OCI-LY1 (cell line): ENCODE results near the gene GALNT17.

ENCODE experiments used
- H2AFZ ChIP-seq: fragments of 200-600 bp; sonication (generic), shearing (Covaris generic); 2 replicates; pipeline ENCODE4 v1.6.0; 2014; ENCODE audit warnings: antibody characterized with exemption, mild to moderate bottlenecking, low read length
- H3F3A ChIP-seq: fragments of 200-600 bp; sonication (generic), shearing (Covaris generic); 2 replicates; pipeline ENCODE4 v1.6.0; 2014; ENCODE audit warnings: mild to moderate bottlenecking, antibody characterized with exemption, low read length, moderate library complexity; ENCODE audit not compliant: insufficient read depth
- H3K27ac ChIP-seq: fragments of 200-600 bp; sonication (generic); 2 replicates; pipeline ENCODE4 v1.5.1; 2014; ENCODE audit warnings: low read length, mixed run types, mild to moderate bottlenecking, low read depth; ENCODE audit not compliant: poor library complexity, severe bottlenecking
- H3K27me3 ChIP-seq: fragments of 200-600 bp; sonication (generic); 2 replicates; pipeline ENCODE4 v1.6.0; 2014; ENCODE audit warnings: antibody characterized with exemption, mild to moderate bottlenecking, low read length, moderate library complexity; ENCODE audit not compliant: insufficient read depth
- H3K36me3 ChIP-seq: fragments of 200-600 bp; sonication (generic); 2 replicates; pipeline ENCODE4 v1.6.1; 2014; ENCODE audit warnings: mild to moderate bottlenecking, antibody characterized with exemption, low read length, moderate library complexity, mixed read lengths; ENCODE audit not compliant: insufficient read depth
- H3K4me1 ChIP-seq: fragments of 200-600 bp; sonication (generic); 2 replicates; pipeline ENCODE4 v1.5.1; 2014; ENCODE audit warnings: mild to moderate bottlenecking, low read length, moderate library complexity; ENCODE audit not compliant: insufficient read depth, severe bottlenecking
- H3K4me2 ChIP-seq: fragments of 200-600 bp; sonication (generic), shearing (Covaris generic); 2 replicates; pipeline ENCODE4 v1.6.1; 2014; ENCODE audit warnings: low read length
- H3K4me3 ChIP-seq: fragments of 200-600 bp; sonication (generic); 2 replicates; pipeline ENCODE4 v1.5.1; 2014; ENCODE audit warnings: low read length, low read depth, mild to moderate bottlenecking, mixed read lengths; ENCODE audit not compliant: poor library complexity, severe bottlenecking
- H3K79me2 ChIP-seq: fragments of 200-600 bp; shearing (Covaris generic); 2 replicates; pipeline ENCODE4 v1.6.1; 2016; ENCODE audit warnings: mixed run types, low read length, mixed read lengths; ENCODE audit not compliant: insufficient read depth
- H3K9ac ChIP-seq: fragments of 200-600 bp; sonication (generic), shearing (Covaris generic); 2 replicates; pipeline ENCODE4 v1.6.1; 2014; ENCODE audit warnings: mild to moderate bottlenecking, low read length, mixed read lengths
- H3K9me2 ChIP-seq: fragments of 200-600 bp; sonication (generic), shearing (Covaris generic); 2 replicates; pipeline ENCODE4 v1.6.1; 2014; ENCODE audit warnings: low read depth, mild to moderate bottlenecking, low read length, mixed read lengths
- H3K9me3 ChIP-seq: fragments of 200-600 bp; shearing (Covaris generic); 2 replicates; pipeline ENCODE4 v1.6.1; 2014; ENCODE audit warnings: low read length, mixed read lengths
- H4K20me1 ChIP-seq: fragments of 200-600 bp; sonication (generic), shearing (Covaris generic); 2 replicates; pipeline ENCODE4 v1.6.0; 2016; ENCODE audit warnings: mild to moderate bottlenecking, low read length; ENCODE audit not compliant: insufficient read depth
- CTCF ChIP-seq: fragments of 200-600 bp; sonication (generic), shearing (Covaris generic); IDR thresholded peaks from 2 replicates; pipeline ENCODE4 v1.5.1; 2017; ENCODE audit warnings: mild to moderate bottlenecking, antibody characterized with exemption, low read length, moderate library complexity, mixed read lengths
- EZH2 ChIP-seq: fragments of 200-600 bp; sonication (generic), shearing (Covaris generic); IDR thresholded peaks from 2 replicates; pipeline ENCODE4 v1.8.0; 2017; ENCODE audit warnings: borderline replicate concordance, mixed run types, mild to moderate bottlenecking, antibody characterized with exemption, low read length, moderate library complexity, mixed read lengths

GALNT17 gene

GRCh38 chr7:71707041-71707440 lies 575.1 kb downstream of the GALNT17 start:
- Histone ChIP-seq H3K9me2 (no peaks in the 10 kb centered on the region), H3K9me3 (no peaks in the 10 kb centered on the region; the same call in 1 of the 2 replicates), H3K4me1 (no peaks in the 10 kb centered on the region), H3K79me2 (no peaks in the 10 kb centered on the region), H3K27me3 (no peaks in the 10 kb centered on the region), H3K36me3 (no peaks in the 10 kb centered on the region), H3K4me3 (no peak overlapping the region), H4K20me1 (no peaks in the 10 kb centered on the region), H2AFZ (no peak overlapping the region), H3F3A (no peaks in the 10 kb centered on the region), H3K9ac (no peak overlapping the region), H3K4me2 (no peak overlapping the region), H3K27ac (no peak overlapping the region)
- TF ChIP-seq EZH2 (no peak), CTCF (no peak)

- no peaks in the 10 kb centered on the region for H4K20me1 ChIP-seq
- no peaks in the 10 kb centered on the region; the same call in 1 of the 2 replicates for H3K27me3 ChIP-seq
- H3K9me2 ChIP-seq: no peaks in the 10 kb centered on the region
- no peak overlapping the region for H2AFZ ChIP-seq
- TF ChIP-seq CTCF (no peak), EZH2 (no peak)
- H3K36me3 ChIP-seq: no peaks in the 10 kb centered on the region
- no peaks in the 10 kb centered on the region for H3K4me1 ChIP-seq
- no peak overlapping the region for H3K9ac ChIP-seq
- no peak overlapping the region for H3K4me3 ChIP-seq
- no peaks in the 10 kb centered on the region for H3K79me2 ChIP-seq
- H3K9me3 ChIP-seq: no peaks in the 10 kb centered on the region; the same call in 1 of the 2 replicates
- no peak overlapping the region for H3K4me2 ChIP-seq
- H3K27ac ChIP-seq: no peak overlapping the region
- H3F3A ChIP-seq: no peaks in the 10 kb centered on the region
Measured at GRCh38 chr7:71708710-71709109, 576.8 kb downstream of the GALNT17 start.

DNA sequence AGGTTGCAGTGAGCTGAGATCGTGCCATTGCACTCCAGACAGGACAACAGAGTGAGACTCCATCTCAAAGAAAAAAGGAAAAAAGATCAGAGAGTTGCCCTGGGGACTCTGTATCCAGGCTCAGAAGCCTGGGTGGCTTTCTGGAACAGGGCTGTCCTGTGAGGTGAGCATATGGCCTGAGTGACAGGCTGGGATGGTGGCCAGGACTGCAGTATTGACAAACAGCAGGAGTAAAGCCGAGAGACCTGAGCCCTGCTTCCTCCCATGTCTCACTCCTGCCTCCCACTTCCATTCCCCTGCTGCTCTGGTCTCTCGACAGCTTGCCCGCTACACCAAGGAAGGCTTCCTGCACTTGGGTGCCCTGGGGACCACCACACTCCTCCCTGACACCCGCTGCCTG lies 578.5 kb downstream of the GALNT17 start:
- Histone ChIP-seq H3K27ac (no peak overlapping the region), H3K27me3 (no peaks in the 10 kb centered on the region; the same call in 1 of the 2 replicates), H3K4me3 (no peak overlapping the region), H3K79me2 (no peaks in the 10 kb centered on the region), H4K20me1 (no peaks in the 10 kb centered on the region), H3K9ac (no peak overlapping the region), H3K9me2 (no peaks in the 10 kb centered on the region), H3K4me1 (no peaks in the 10 kb centered on the region), H2AFZ (no peak overlapping the region), H3K36me3 (no peaks in the 10 kb centered on the region), H3K4me2 (no peak overlapping the region), H3K9me3 (no peaks in the 10 kb centered on the region; the same call in 1 of the 2 replicates), H3F3A (no peaks in the 10 kb centered on the region)
- TF ChIP-seq EZH2 (no peak), CTCF (no peak)
